ENCODE results near the gene ATXN10.

The ATXN10 gene

GRCh38 chr22:45731041-45731797 lies 59.6 kb downstream of the ATXN10 start:
- peak; percentile 60 for FAIRE-seq

GRCh38 chr22:45731798-45732495 lies 60.3 kb downstream of the ATXN10 start:
- DNase-seq (ENCODE audit: insufficient read length, low spot score): no peak
- no peak for FAIRE-seq
- TF ChIP-seq POLR2A (IDR thresholded peaks at IDR 0.05; ENCODE audit: low read depth, low read length): no peak

More at GRCh38 chr22:45731041-45731797, 59.6 kb downstream of the ATXN10 start:
- no peak for TF ChIP-seq POLR2A (IDR thresholded peaks at IDR 0.05; ENCODE audit: low read depth, low read length)
- peak; percentile 19 for DNase-seq (ENCODE audit: insufficient read length, low spot score)

DNA sequence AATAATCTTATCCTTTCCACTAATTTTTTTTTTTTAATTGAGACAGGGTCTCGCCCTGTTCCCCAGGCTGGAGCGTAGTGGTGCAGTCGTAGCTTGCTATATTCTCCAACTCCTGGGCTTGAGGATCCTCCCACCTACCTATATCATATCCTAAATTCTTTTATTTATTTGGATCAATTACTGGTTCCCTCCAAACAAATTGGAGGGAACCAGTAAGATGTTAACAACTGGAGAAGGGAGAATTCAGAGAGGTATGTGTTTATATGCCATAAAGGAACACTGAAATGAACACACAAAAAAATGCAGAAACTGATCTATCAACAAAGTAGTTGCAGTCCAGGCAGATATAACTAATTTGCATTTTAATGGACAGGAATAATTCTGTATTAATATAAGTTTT lies 63.6 kb downstream of the ATXN10 start:
- DNase-seq (ENCODE audit: insufficient read length, low spot score): no peak

GRCh38 chr22:45738206-45738605 lies 66.6 kb downstream of the ATXN10 start:
- no peak for TF ChIP-seq POLR2A (IDR thresholded peaks at IDR 0.05; ENCODE audit: low read depth, low read length)
- no peak for DNase-seq (ENCODE audit: insufficient read length, low spot score)
- FAIRE-seq: peak; percentile 38

More for the DNA sequence above, 63.6 kb downstream of the ATXN10 start:
- no peak for FAIRE-seq
- no peak for TF ChIP-seq POLR2A (IDR thresholded peaks at IDR 0.05; ENCODE audit: low read depth, low read length)

GRCh38 chr22:45740236-45740635 lies 68.6 kb downstream of the ATXN10 start:
- DNase-seq (ENCODE audit: insufficient read length, low spot score) (no peak), FAIRE-seq (no peak)
- no peak for TF ChIP-seq POLR2A (IDR thresholded peaks at IDR 0.05; ENCODE audit: low read depth, low read length)

GRCh38 chr22:45742866-45743450 lies 71.3 kb downstream of the ATXN10 start:
- no peak for FAIRE-seq
- TF ChIP-seq POLR2A (IDR thresholded peaks at IDR 0.05; ENCODE audit: low read depth, low read length): no peak
- DNase-seq (ENCODE audit: insufficient read length, low spot score): no peak

DNA sequence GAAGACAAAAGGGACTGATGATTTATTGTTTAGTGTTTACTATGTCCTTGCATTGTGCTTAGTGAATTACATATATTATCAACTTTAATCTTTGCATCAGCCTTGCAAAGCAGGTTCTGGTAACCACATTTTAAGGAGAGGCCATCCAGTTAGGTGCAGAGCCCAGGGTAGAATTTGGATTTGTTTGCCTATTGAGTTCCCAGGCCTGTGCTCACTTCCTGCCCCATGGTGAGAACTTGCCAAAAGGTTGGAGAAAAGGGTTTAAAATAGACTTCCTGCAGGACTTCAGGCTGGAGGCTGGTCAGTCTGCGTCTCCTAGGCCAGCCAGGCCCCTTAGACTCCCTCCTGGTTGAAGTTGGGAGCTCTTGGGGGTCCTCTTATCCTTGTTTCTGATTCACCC lies 72.1 kb downstream of the ATXN10 start:
- no peak for TF ChIP-seq POLR2A (IDR thresholded peaks at IDR 0.05; ENCODE audit: low read depth, low read length)
- DNase-seq (ENCODE audit: insufficient read length, low spot score) (no peak), FAIRE-seq (no peak)

GRCh38 chr22:45744442-45744841 lies 72.8 kb downstream of the ATXN10 start:
- TF ChIP-seq POLR2A (IDR thresholded peaks at IDR 0.05; ENCODE audit: low read depth, low read length): no peak
- DNase-seq (ENCODE audit: insufficient read length, low spot score) (no peak), FAIRE-seq (no peak)

DNA sequence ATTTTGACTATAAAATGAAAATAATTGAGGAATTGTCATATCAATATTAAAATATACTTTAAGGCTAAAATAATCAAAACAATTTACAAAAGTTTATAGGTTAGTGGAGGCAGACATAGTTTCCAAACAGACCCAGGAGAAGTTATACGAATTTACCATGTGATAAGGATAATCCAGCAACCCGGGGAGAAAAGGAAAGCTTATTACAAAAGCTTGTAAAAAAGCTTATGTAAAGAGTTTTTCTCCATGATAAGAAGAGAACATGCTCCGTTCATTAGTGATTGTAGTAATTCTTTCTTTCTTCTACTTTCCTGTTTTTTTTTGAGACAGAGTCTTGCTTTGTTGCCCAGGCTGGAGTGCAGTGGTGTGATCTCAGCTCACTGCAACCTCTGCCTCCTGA lies 79.0 kb downstream of the ATXN10 start:
- DNase-seq (ENCODE audit: insufficient read length, low spot score): no peak
- FAIRE-seq: no peak
- no peak for TF ChIP-seq POLR2A (IDR thresholded peaks at IDR 0.05; ENCODE audit: low read depth, low read length)

DNA sequence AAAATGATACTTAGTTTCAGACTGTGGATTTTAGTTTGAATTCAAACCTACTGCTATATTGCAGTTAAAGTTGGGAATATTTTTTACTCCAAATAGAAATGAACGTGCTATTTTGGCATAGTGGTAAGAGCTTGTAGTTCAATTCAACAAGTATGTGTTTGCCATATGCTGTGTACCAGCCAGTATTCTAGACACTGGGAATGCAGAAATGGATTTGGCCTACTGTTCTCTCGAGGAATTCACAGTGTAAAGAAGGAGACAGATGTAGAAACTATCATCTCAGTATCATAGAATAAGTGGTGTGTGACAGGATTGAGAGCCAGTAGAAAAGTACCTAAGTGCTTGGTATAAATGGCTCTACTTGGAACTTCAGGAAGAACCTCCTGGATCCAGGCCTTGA lies 80.4 kb downstream of the ATXN10 start:
- DNase-seq (ENCODE audit: insufficient read length, low spot score): no peak
- FAIRE-seq: no peak
- no peak for TF ChIP-seq POLR2A (IDR thresholded peaks at IDR 0.05; ENCODE audit: low read depth, low read length)

- no peak for DNase-seq (ENCODE audit: insufficient read length, low spot score)
- no peak for FAIRE-seq
- TF ChIP-seq POLR2A (IDR thresholded peaks at IDR 0.05; ENCODE audit: low read depth, low read length): no peak
Observed at GRCh38 chr22:45754822-45755221, 83.2 kb downstream of the ATXN10 start.

DNA sequence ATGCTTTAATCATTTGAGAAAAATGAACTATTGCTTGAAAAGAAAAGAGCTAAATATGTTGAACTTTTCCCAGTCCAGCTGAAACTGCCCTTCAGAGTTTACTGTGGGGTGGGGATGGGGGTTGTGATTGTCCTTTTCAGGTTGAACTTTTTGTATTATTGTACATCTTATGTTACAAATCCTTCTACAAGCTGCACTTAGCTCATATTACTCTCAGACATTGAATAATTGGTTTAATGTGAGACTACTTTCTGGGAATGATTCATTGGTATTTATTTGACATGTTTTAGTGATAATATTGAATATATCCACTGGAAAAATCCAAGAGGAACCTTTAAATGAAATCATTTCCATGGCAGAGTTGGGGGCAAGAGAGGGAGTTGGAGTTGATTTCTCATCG lies 84.9 kb downstream of the ATXN10 start:
- FAIRE-seq: no peak
- no peak for DNase-seq (ENCODE audit: insufficient read length, low spot score)
- TF ChIP-seq POLR2A (IDR thresholded peaks at IDR 0.05; ENCODE audit: low read depth, low read length): no peak

GRCh38 chr22:45757068-45757467 lies 85.4 kb downstream of the ATXN10 start:
- FAIRE-seq (no peak), DNase-seq (ENCODE audit: insufficient read length, low spot score) (no peak)
- TF ChIP-seq POLR2A (IDR thresholded peaks at IDR 0.05; ENCODE audit: low read depth, low read length): no peak

DNA sequence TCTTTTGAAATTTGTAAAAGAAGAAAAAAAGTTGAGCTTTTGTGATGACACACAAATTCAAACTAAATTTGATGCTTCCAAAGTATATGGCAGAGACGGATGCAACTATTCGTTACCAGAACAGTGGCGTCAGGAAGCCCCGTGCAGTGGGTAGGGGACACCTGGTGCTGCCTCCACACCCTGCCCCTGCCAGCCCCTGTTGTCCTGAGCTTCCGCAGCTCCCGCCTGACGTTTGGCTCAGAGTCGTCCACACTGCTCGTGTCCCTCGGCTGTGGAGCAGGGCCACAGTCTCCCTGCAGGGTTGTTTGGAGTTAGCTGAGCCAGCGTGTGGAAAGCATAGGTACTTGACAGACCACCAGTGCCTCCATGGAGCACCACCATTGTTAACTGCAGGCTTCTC lies 86.3 kb downstream of the ATXN10 start:
- TF ChIP-seq POLR2A (IDR thresholded peaks at IDR 0.05; ENCODE audit: low read depth, low read length): no peak
- FAIRE-seq: no peak
- DNase-seq (ENCODE audit: insufficient read length, low spot score): no peak

DNA sequence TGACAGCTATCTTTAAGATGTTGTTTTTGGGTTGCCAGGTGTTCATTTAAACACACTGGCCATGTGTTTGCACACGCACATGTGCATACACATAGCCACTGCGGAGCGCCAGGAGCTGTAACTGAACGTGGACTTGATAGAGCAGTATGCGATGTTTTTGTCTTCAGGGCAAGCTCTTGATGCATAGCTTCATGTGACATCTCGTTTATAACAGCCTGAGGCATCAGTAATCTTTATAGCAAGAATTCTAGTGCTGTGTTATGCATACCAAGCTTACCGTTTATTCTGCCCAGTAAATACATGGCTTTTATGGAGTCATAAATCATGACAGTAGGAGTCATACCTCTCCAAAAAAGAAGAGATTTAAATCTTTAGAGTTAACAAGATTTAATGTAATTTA lies 87.0 kb downstream of the ATXN10 start:
- no peak for FAIRE-seq

More for the DNA sequence above, 87.0 kb downstream of the ATXN10 start:
- DNase-seq (ENCODE audit: insufficient read length, low spot score): no peak
- no peak for TF ChIP-seq POLR2A (IDR thresholded peaks at IDR 0.05; ENCODE audit: low read depth, low read length)
